Ovary (tissue), 9 donors: ENCODE data around the gene FBXO40. TPM values are rescaled to one million over a fixed set of nuclear protein-coding genes. Genes with fewer than 3 reads are reported as not detected.

Source experiments
- DNase-seq, 5 donors: peaks; one replicate each; pipeline ENCODE4 v3.0.0-alpha.2; 2019 to 2020
- H3K27ac ChIP-seq, 2 donors: fragments of 200-600 bp; one replicate each; pipeline versions ENCODE4 v1.5.1 to v1.8.0; 2019 to 2022
- H3K27me3 ChIP-seq: fragments of 200-600 bp; one replicate; pipeline ENCODE4 v1.8.0; 2022
- H3K36me3 ChIP-seq: fragments of 200-600 bp; sonication (generic); one replicate; pipeline ENCODE4 v1.5.1; 2019
- H3K4me1 ChIP-seq: one replicate; pipeline ENCODE4 v1.8.1; 2013; ENCODE audit warnings: mild to moderate bottlenecking, moderate library complexity; ENCODE audit not compliant: insufficient read depth
- H3K4me3 ChIP-seq: fragments of 200-600 bp; sonication (generic); one replicate; pipeline ENCODE4 v1.5.1; 2017
- H3K9me3 ChIP-seq, 2 donors: fragments of 200-600 bp in 1 of 2; sonication (generic) in 1 of 2; one replicate each; pipeline versions ENCODE4 v1.5.1 to v1.8.1; 2013 to 2019; ENCODE audit warnings: mild to moderate bottlenecking in 1 of 2, moderate library complexity in 1 of 2
- EP300 ChIP-seq: sonication (generic); formaldehyde crosslinking; IDR thresholded peaks from one replicate; pipeline ENCODE4 v1.6.1; 2017; ENCODE audit warnings: antibody characterized with exemption
- POLR2A ChIP-seq: fragments of 450-650 bp; IDR thresholded peaks from one replicate; pipeline ENCODE4 v1.6.1; 2017; ENCODE audit warnings: antibody characterized with exemption, mild to moderate bottlenecking, moderate library complexity
- WGBS, 3 donors: extraction: QIAGEN DNeasy Blood & Tissue Kit in 1 of 3; methylation state at CpG; one replicate each; pipeline versions ENCODE4 v1.1.5 to v1.1.7; 2013 to 2017; 5-methylcytosine and 5-hydroxymethylcytosine counted together
- intact Hi-C, 4 donors: fragments of 100-400 bp; cut with DNase I; formaldehyde crosslinking; loops; one replicate each; pipeline versions ENCODE4 v1.11.0 to v1.15.1; 2022 to 2023
- polyA plus RNA-seq, 2 donors: library from polyadenylated mRNA; stranded (reverse); fragments of 200-250 nt in 1 of 2; fragments of 350-450 nt in 1 of 2; fragmentation: Illumina TruSeq in 1 of 2; extraction: RNeasy Lipid Tissue Mini Kit (QIAGEN cat#74804) in 1 of 2; gene quantifications; one replicate each; pipeline ENCODE4 v1.2.3, GENCODE V29; 2013 to 2014
- total RNA-seq, 7 donors: library from RNA; depleted of rRNA in 2 of 7; stranded (reverse); fragments of >200 nt in 2 of 7; fragmentation: NEBNext Ultra II Directional in 3 of 7; extraction: Animal tissue kit (Norgen Biotek cat#: 25700) in 3 of 7; gene quantifications; one replicate each; pipeline versions ENCODE4 v1.1.0 to v1.2.4, GENCODE V29; 2016 to 2023
- TF ChIP-seq, protein P1 (sequence below), 3 donors: fragments of 450-650 bp in 2 of 3; fragments of 200-600 bp in 1 of 3; IDR thresholded peaks; one replicate each; pipeline versions ENCODE4 v1.5.1 to v1.8.0; 2016 to 2022; ENCODE audit warnings: antibody characterized with exemption in 3 of 3, mild to moderate bottlenecking in 1 of 3
- donor health status: DM: no; HTN: no; CAD: no; lungs with moderate emphysema.
- donor health status: DM: no; HTN: no; CAD: no.
- donor health status: Bipolar disorder and iron deficiency.
- donor health status: DM: yes; HTN: yes; CAD: no.
- donor health status: DM: no; HTN: no; CAD: no.
- donor health status: DM: yes; HTN: yes; CAD: no.

Gene FBXO40
- total and polyA plus RNA-seq, 9 donors: 0.08 to 1.2 (median 0.17) TPM; not detected in 1

DNA sequence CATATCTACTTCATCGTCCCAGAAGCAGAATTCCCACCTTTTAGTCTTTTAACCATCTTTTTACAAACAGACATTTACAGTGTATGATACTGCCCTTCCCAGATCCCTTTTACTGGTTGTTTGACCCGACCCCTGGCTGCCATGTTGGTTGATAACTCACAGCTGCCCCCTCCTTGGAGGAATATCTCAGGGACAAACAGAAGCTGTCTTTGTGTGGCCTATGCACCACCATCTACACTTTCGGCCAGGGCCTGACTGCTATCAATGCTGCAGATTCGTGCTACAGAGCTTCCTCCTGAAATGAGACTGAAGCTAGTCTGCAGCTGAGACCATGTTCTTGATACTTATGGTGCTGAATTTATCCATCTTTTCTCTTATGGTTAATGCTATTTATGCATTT, 40.8 kb upstream of the FBXO40 start:
- no peaks in the 10 kb centered on the region for H3K9me3 ChIP-seq
- intact Hi-C loops: no loop called here
- no peak overlapping the region for H3K4me3 ChIP-seq
- H3K36me3 ChIP-seq: no peaks in the 10 kb centered on the region
- 16 to 23% (median 17%) methylated on average over 4 of the region's 4 CpGs for WGBS, 3 donors
- H3K4me1 ChIP-seq: peaks cover 2% of the 10 kb centered on the region
- no peak for DNase-seq
- TF ChIP-seq, protein P1, sequence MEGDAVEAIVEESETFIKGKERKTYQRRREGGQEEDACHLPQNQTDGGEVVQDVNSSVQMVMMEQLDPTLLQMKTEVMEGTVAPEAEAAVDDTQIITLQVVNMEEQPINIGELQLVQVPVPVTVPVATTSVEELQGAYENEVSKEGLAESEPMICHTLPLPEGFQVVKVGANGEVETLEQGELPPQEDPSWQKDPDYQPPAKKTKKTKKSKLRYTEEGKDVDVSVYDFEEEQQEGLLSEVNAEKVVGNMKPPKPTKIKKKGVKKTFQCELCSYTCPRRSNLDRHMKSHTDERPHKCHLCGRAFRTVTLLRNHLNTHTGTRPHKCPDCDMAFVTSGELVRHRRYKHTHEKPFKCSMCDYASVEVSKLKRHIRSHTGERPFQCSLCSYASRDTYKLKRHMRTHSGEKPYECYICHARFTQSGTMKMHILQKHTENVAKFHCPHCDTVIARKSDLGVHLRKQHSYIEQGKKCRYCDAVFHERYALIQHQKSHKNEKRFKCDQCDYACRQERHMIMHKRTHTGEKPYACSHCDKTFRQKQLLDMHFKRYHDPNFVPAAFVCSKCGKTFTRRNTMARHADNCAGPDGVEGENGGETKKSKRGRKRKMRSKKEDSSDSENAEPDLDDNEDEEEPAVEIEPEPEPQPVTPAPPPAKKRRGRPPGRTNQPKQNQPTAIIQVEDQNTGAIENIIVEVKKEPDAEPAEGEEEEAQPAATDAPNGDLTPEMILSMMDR (IDR thresholded peaks at IDR 0.05): no peak
- TF ChIP-seq EP300: no peak
- no peak for TF ChIP-seq POLR2A
- H3K27me3 ChIP-seq: no peaks in the 10 kb centered on the region
- H3K27ac ChIP-seq: no peak overlapping the region

DNA sequence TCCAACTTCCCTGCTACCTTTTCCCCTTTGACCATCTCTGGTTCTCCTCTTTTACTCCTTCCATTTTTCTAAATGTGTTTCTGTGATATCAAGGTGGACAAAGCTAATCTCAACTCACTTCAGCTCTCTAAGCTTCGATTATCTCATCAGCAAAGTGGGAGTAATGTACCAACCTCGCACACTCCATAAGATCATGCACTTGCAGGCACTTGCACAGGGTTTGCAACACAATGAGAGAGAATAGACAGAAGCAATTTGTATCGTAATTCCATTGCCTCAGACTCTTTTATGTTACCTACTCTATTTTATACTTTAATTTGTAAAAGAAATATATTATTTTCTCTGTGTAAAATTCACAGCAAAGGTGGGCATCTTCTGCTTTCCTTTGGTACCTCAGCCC, 40.4 kb upstream of the FBXO40 start:
- no peak for DNase-seq
- WGBS, 3 donors: 73 to 80% (median 75%) methylated on average over 3 of the region's 3 CpGs
- no peaks in the 10 kb centered on the region for H3K36me3 ChIP-seq
- no peak overlapping the region for H3K4me3 ChIP-seq
- H3K27ac ChIP-seq: no peak overlapping the region
- H3K9me3 ChIP-seq: no peaks in the 10 kb centered on the region
- H3K4me1 ChIP-seq: peaks cover 2% of the 10 kb centered on the region
- H3K27me3 ChIP-seq: no peaks in the 10 kb centered on the region
- intact Hi-C loops: no loop called here
- no peak for TF ChIP-seq POLR2A
- TF ChIP-seq EP300: no peak
- TF ChIP-seq, protein P1 (IDR thresholded peaks at IDR 0.05): no peak

GRCh38 chr3:121557426-121557934, 35.7 kb upstream of the FBXO40 start:
- Histone ChIP-seq H3K4me3 (no peak overlapping the region), H3K27me3 (no peaks in the 10 kb centered on the region), H3K9me3 (no peaks in the 10 kb centered on the region), H3K27ac (no peak overlapping the region), H3K36me3 (no peaks in the 10 kb centered on the region), H3K4me1 (peaks cover 9% of the 10 kb centered on the region)
- intact Hi-C loops: no loop called here
- no peak for DNase-seq
- WGBS, 3 donors: 91 to 95% (median 94%) methylated on average over 5 of the region's 5 CpGs
- TF ChIP-seq EP300 (no peak), POLR2A (no peak)
- TF ChIP-seq, protein P1 (IDR thresholded peaks at IDR 0.05): no peak

- H3K4me1 ChIP-seq: peaks cover 8% of the 10 kb centered on the region
- intact Hi-C loops: no loop called here
- no peaks in the 10 kb centered on the region for H3K27me3 ChIP-seq
- H3K9me3 ChIP-seq: no peaks in the 10 kb centered on the region
- TF ChIP-seq POLR2A (no peak), EP300 (no peak)
- TF ChIP-seq, protein P1 (IDR thresholded peaks at IDR 0.05): no peak
- peak overlapping the region in 1 of 2 donors; percentile 54 for H3K27ac ChIP-seq
- no peak for DNase-seq
- no peaks in the 10 kb centered on the region for H3K36me3 ChIP-seq
- no peak overlapping the region for H3K4me3 ChIP-seq
These were observed 31.0 kb upstream of the FBXO40 start for GRCh38 chr3:121562148-121562547.
